Esophagus muscularis mucosa (tissue), 3 donors: ENCODE measurements around the gene CABCOCO1.

Experiments
- CTCF ChIP-seq, 3 experiments: fragments of 200-600 bp in 2 of 3; fragments of 450-650 bp in 1 of 3; sonication (generic) in 2 of 3; IDR thresholded peaks; one replicate each; pipeline ENCODE4 v1.5.1; 2017 to 2019; ENCODE audit warnings: antibody characterized with exemption in 3 of 3, mild to moderate bottlenecking in 2 of 3, moderate library complexity in 1 of 3
- POLR2A ChIP-seq: fragments of 450-650 bp; IDR thresholded peaks from one replicate; pipeline ENCODE4 v1.6.1; 2017; ENCODE audit warnings: antibody characterized with exemption, moderate library complexity, mild to moderate bottlenecking, low read depth
- POLR2AphosphoS5 ChIP-seq, 2 donors: sonication (generic); formaldehyde crosslinking; IDR thresholded peaks; one replicate each; pipeline ENCODE4 v1.6.1; 2017; ENCODE audit warnings: antibody characterized with exemption in 2 of 2

GRCh38 chr10:61617586-61617985, 45.1 kb upstream of the CABCOCO1 start:
- no peak for TF ChIP-seq CTCF (IDR thresholded peaks at IDR 0.05)
- TF ChIP-seq POLR2AphosphoS5 (IDR thresholded peaks at IDR 0.05): no peak
- no peak for TF ChIP-seq POLR2A
